Measurements from ENCODE around the gene MARCO.

MARCO gene

DNA sequence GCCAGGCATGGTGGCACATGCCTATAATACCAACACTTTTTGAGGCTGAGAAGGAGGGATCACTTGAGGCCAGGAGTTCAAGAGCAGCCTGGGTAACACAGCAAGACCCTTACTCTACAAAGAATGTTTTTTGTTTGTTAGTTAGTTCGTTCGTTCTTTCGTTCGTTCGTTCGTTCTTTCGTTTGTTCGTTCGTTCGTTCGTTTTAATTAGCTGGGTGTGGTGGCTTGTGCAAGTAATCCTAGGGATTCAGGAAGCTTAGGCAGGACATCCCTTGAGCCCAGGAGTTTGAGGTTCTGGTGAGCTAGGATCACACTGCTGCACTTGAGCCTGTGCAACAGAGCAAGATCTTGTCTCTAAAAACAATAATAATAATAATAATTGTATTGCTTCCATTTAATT lies 98.7 kb downstream of the MARCO start:
- no peak for DNase-seq (ENCODE audit: low spot score)

Measured in SK-N-DZ (cell line).